NT2/D1 (cell line): Measurements from ENCODE around the gene PNMA8B.

Experiments
- DNase-seq: peaks from one replicate; pipeline ENCODE4 v3.0.0-alpha.2; 2011; ENCODE audit warnings: low read depth, low spot score
- H3K27me3 ChIP-seq: 2 replicates; pipeline ENCODE4 v1.6.0; 2011; ENCODE audit warnings: mild to moderate bottlenecking; ENCODE audit not compliant: insufficient read length, insufficient read depth
- H3K36me3 ChIP-seq: 2 replicates; pipeline ENCODE4 v1.6.1; 2011; ENCODE audit warnings: mild to moderate bottlenecking, low read length, mixed read lengths; ENCODE audit not compliant: insufficient read depth, insufficient read length
- H3K4me1 ChIP-seq: 2 replicates; pipeline ENCODE4 v1.5.1; 2011; ENCODE audit not compliant: insufficient read depth, insufficient read length
- H3K4me3 ChIP-seq: 2 replicates; pipeline ENCODE4 v1.5.1; 2011; ENCODE audit warnings: low read depth; ENCODE audit not compliant: insufficient read length
- H3K9ac ChIP-seq: 2 replicates; pipeline ENCODE4 v1.6.0; 2011; ENCODE audit warnings: low read depth; ENCODE audit not compliant: insufficient read length
- H3K9me3 ChIP-seq: 2 replicates; pipeline ENCODE4 v1.5.1; 2011; ENCODE audit warnings: mild to moderate bottlenecking, low read length; ENCODE audit not compliant: insufficient read depth
- SUZ12 ChIP-seq: IDR thresholded peaks from 2 replicates; pipeline ENCODE4 v1.6.1; 2011; ENCODE audit not compliant: insufficient read length, insufficient read depth; ENCODE audit errors: extremely low read depth
- YY1 ChIP-seq: IDR thresholded peaks from 2 replicates; pipeline ENCODE4 v1.6.1; 2011; ENCODE audit not compliant: insufficient read length, insufficient read depth
- ZNF274 ChIP-seq: IDR thresholded peaks from 2 replicates; pipeline ENCODE4 v1.6.1; 2011; ENCODE audit warnings: mild to moderate bottlenecking, low read depth, low read length

Gene PNMA8B

GRCh38 chr19:46481947-46482346 lies 13.7 kb downstream of the PNMA8B start:
- Histone ChIP-seq H3K36me3 (no peaks in the 10 kb centered on the region), H3K9me3 (no peaks in the 10 kb centered on the region), H3K27me3 (no peaks in the 10 kb centered on the region), H3K9ac (no peak overlapping the region), H3K4me1 (no peaks in the 10 kb centered on the region), H3K4me3 (no peak overlapping the region)
- no peak for TF ChIP-seq SUZ12
- no peak for TF ChIP-seq ZNF274
- no peak for TF ChIP-seq YY1
- no peak for DNase-seq

GRCh38 chr19:46481223-46481848 lies 14.3 kb downstream of the PNMA8B start:
- no peaks in the 10 kb centered on the region for H3K36me3 ChIP-seq
- no peak overlapping the region for H3K9ac ChIP-seq
- no peak for DNase-seq
- TF ChIP-seq ZNF274: no peak
- TF ChIP-seq YY1: no peak
- TF ChIP-seq SUZ12: no peak
- no peaks in the 10 kb centered on the region for H3K9me3 ChIP-seq
- no peaks in the 10 kb centered on the region for H3K27me3 ChIP-seq
- no peak overlapping the region for H3K4me3 ChIP-seq
- no peaks in the 10 kb centered on the region for H3K4me1 ChIP-seq

GRCh38 chr19:46480415-46480814 lies 15.3 kb downstream of the PNMA8B start:
- no peaks in the 10 kb centered on the region for H3K9me3 ChIP-seq
- no peak for DNase-seq
- H3K36me3 ChIP-seq: no peaks in the 10 kb centered on the region

GRCh38 chr19:46478356-46478986 lies 17.2 kb downstream of the PNMA8B start:
- no peaks in the 10 kb centered on the region for H3K9me3 ChIP-seq
- TF ChIP-seq ZNF274 (no peak), YY1 (no peak), SUZ12 (no peak)
- H3K9ac ChIP-seq: no peak overlapping the region
- H3K4me3 ChIP-seq: no peak overlapping the region
- H3K27me3 ChIP-seq: no peaks in the 10 kb centered on the region
- no peaks in the 10 kb centered on the region for H3K36me3 ChIP-seq
- DNase-seq: peak; percentile 68
- H3K4me1 ChIP-seq: no peaks in the 10 kb centered on the region

More at GRCh38 chr19:46480415-46480814, 15.3 kb downstream of the PNMA8B start:
- no peak overlapping the region for H3K4me3 ChIP-seq
- H3K4me1 ChIP-seq: no peaks in the 10 kb centered on the region
- TF ChIP-seq SUZ12: no peak
- no peak for TF ChIP-seq ZNF274
- no peak for TF ChIP-seq YY1
- no peak overlapping the region for H3K9ac ChIP-seq
- no peaks in the 10 kb centered on the region for H3K27me3 ChIP-seq

DNA sequence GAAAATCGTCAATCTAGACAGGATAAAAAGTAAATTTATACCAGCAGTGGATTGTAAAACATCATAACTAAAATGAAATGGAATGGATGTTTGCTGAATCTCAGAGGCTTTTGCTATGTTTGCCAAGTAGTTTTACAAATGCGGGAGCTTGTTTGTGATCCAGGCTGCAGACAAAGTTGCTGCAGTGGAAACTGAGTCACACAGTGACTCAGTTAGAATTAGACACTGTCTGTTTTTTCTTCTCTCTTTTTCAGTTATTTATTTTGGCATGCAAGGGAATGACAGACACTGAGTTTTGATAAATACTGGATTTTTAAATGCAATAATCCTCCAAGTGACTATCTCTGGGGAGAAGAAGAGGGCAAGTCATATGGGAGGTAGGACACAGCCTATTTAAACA lies 19.7 kb downstream of the PNMA8B start:
- H3K4me1 ChIP-seq: peaks cover 4% of the 10 kb centered on the region
- no peak overlapping the region for H3K9ac ChIP-seq
- no peaks in the 10 kb centered on the region for H3K36me3 ChIP-seq
- H3K4me3 ChIP-seq: no peak overlapping the region
- no peaks in the 10 kb centered on the region for H3K27me3 ChIP-seq
- TF ChIP-seq ZNF274 (no peak), YY1 (no peak), SUZ12 (no peak)
- H3K9me3 ChIP-seq: no peaks in the 10 kb centered on the region
- DNase-seq: no peak

DNA sequence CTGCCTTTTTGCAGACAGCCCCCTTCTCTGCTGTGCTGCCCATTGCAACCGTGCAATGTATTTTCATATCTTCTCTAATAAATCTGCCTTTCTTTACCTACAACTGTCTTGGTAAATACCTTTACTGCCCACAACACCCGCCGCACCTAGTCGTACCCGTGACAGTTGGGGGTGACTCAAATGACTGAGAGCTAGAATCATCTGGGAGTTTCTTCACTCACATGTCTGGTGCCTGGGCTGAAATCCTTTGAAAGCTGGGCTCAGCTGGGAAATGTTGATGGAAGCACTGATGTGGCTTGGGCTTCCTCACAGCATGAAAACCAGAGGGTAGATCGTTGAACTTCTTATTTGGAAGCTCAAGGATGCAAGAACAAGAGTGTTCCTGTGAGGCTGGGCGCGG lies 21.5 kb downstream of the PNMA8B start:
- no peak overlapping the region for H3K9ac ChIP-seq
- H3K4me1 ChIP-seq: peaks cover 7% of the 10 kb centered on the region
- no peaks in the 10 kb centered on the region for H3K9me3 ChIP-seq
- DNase-seq: no peak
- no peak for TF ChIP-seq YY1
- H3K4me3 ChIP-seq: no peak overlapping the region
- H3K27me3 ChIP-seq: no peaks in the 10 kb centered on the region
- peaks cover 14% of the 10 kb centered on the region for H3K36me3 ChIP-seq

DNA sequence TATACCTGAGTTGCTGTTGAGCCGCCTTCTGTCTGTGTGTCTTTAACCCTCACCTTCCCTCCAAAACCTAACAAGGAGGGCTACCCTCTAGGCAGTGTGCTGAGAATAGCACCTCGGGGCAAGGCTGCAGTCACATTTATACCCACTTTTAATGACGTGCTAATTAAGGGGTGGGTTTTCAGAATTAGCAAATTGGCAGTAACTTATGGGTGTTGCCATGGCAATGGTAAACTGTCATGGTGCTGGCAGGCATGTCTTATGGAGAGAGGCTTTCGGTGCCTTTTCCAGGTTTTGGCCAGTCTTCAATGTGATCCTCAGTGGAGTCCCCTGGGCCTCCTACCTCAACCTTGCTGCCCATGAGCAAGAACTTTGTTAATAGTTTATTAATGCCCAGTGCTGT lies 23.1 kb downstream of the PNMA8B start:
- H3K36me3 ChIP-seq: peaks cover 24% of the 10 kb centered on the region
- H3K27me3 ChIP-seq: no peaks in the 10 kb centered on the region
- no peaks in the 10 kb centered on the region for H3K9me3 ChIP-seq
- no peak overlapping the region for H3K4me3 ChIP-seq
- DNase-seq: no peak
- H3K9ac ChIP-seq: no peak overlapping the region
- TF ChIP-seq YY1: no peak
- no peak for TF ChIP-seq ZNF274
- no peak for TF ChIP-seq SUZ12
- peaks cover 7% of the 10 kb centered on the region for H3K4me1 ChIP-seq
